Right lobe of liver (tissue), 6 donors: ENCODE measurements around the gene ASAP3. TPM values are rescaled to one million over a fixed set of nuclear protein-coding genes. Genes with fewer than 3 reads are reported as not detected.
A peak's percentile ranks its signal among the peaks of the same experiment; 100 is the strongest.

Source experiments
- ATAC-seq, 4 donors: fragments of 200-7000 bp; cut with Tn5 transposase; one replicate each; pipeline ENCODE4 v1.9.1; 2020; ENCODE audit warnings: mild to moderate bottlenecking in 4 of 4, moderate library complexity in 4 of 4
- DNase-seq, 3 donors: peaks; one replicate each; pipeline ENCODE4 v3.0.0-alpha.2; 2020
- H3K27ac ChIP-seq, 3 donors: fragments of 200-600 bp; one replicate each; pipeline ENCODE4 v1.8.0; 2022
- H3K27me3 ChIP-seq, 2 donors: fragments of 200-600 bp; one replicate each; pipeline ENCODE4 v1.8.0; 2022
- H3K36me3 ChIP-seq, 4 donors: fragments of 200-600 bp; sonication (generic) in 1 of 4; one replicate each; pipeline versions ENCODE4 v1.5.1 to v1.8.0; 2017 to 2022; ENCODE audit warnings: control low read depth in 1 of 4
- H3K4me1 ChIP-seq, 4 donors: fragments of 200-600 bp; sonication (generic) in 1 of 4; one replicate each; pipeline versions ENCODE4 v1.5.1 to v1.8.0; 2017 to 2022; ENCODE audit warnings: control low read depth in 1 of 4
- H3K4me3 ChIP-seq, 3 donors: fragments of 200-600 bp; one replicate each; pipeline ENCODE4 v1.8.0; 2022
- H3K9me3 ChIP-seq, 4 donors: fragments of 200-600 bp; sonication (generic) in 1 of 4; one replicate each; pipeline versions ENCODE4 v1.5.1 to v1.8.0; 2017 to 2022; ENCODE audit warnings: control low read depth in 1 of 4
- CTCF ChIP-seq, 4 donors: fragments of 200-600 bp in 3 of 4; fragments of 450-650 bp in 1 of 4; IDR thresholded peaks; one replicate each; pipeline versions ENCODE4 v1.5.1 to v1.8.0; 2016 to 2022; ENCODE audit warnings: antibody characterized with exemption in 4 of 4, mild to moderate bottlenecking in 2 of 4
- POLR2A ChIP-seq: fragments of 450-650 bp; IDR thresholded peaks from one replicate; pipeline ENCODE4 v1.6.1; 2017; ENCODE audit warnings: antibody characterized with exemption, mild to moderate bottlenecking
- WGBS: methylation state at CpG from one replicate; pipeline ENCODE4 v1.1.6; 2018; ENCODE audit warnings: low coverage, low lambda C conversion rate; ENCODE audit not compliant: insufficient coverage; ENCODE audit errors: missing lambda C conversion rate; 5-methylcytosine and 5-hydroxymethylcytosine counted together
- intact Hi-C, 2 donors: fragments of 100-400 bp; cut with DNase I; formaldehyde crosslinking; loops; one replicate each; pipeline versions ENCODE4 v1.11.2 to v1.14.1; 2022
- total RNA-seq, 6 experiments: library from RNA; depleted of rRNA in 2 of 6; stranded (reverse); fragments of >200 nt in 2 of 6; fragmentation: NEBNext Ultra II Directional in 3 of 6; extraction: Animal tissue kit (Norgen Biotek cat#: 25700) in 3 of 6; gene quantifications; one replicate each; pipeline versions ENCODE4 v1.1.0 to v1.2.4, GENCODE V29; 2016 to 2023
- donor health status: DM: no; HTN: yes; CAD: no.
- donor health status: DM: no; HTN: no; CAD: no.
- donor health status: DM: no; HTN: no; CAD: no.
- donor health status: DM: no; HTN: yes; CAD: no.
- donor health status: DM: no; HTN: yes; CAD: no.

ASAP3 gene
- total RNA-seq, 6 experiments from 2014 or later: 12.3 to 22.1 (median 16.6) TPM

- H3K27me3 ChIP-seq: no peaks in the 10 kb centered on the region
- 59% methylated on average over 4 of the region's 8 CpGs for WGBS
- intact Hi-C loops: no loop called here
- H3K9me3 ChIP-seq: no peaks in the 10 kb centered on the region
- peak in 1 of 4 donors; percentile 3 for ATAC-seq
- TF ChIP-seq POLR2A: no peak
- no peak for TF ChIP-seq CTCF (IDR thresholded peaks at IDR 0.05)
- peaks cover 0 to 16% (median 9%) of the 10 kb centered on the region in 4 donors for H3K4me1 ChIP-seq
- peak overlapping the region in 1 of 3 donors; percentile 73 for H3K27ac ChIP-seq
- H3K36me3 ChIP-seq: peaks cover 0 to 20% (median 3%) of the 10 kb centered on the region in 4 donors
- DNase-seq: no peak
- H3K4me3 ChIP-seq: no peak overlapping the region
These were observed 88.7 kb downstream of the ASAP3 start for GRCh38 chr1:23395154-23395724.

- H3K36me3 ChIP-seq: peaks cover 0 to 20% (median 3%) of the 10 kb centered on the region in 4 donors
- H3K4me1 ChIP-seq: peaks cover 0 to 16% (median 9%) of the 10 kb centered on the region in 4 donors
- no peaks in the 10 kb centered on the region for H3K27me3 ChIP-seq
- intact Hi-C loops: no loop called here
- TF ChIP-seq CTCF (IDR thresholded peaks at IDR 0.05): no peak
- no peak for TF ChIP-seq POLR2A
- H3K9me3 ChIP-seq: no peaks in the 10 kb centered on the region
- peak overlapping the region in 1 of 3 donors; percentile 73 for H3K27ac ChIP-seq
- ATAC-seq: peak; percentile 75 to 91 (median 84)
- H3K4me3 ChIP-seq: no peak overlapping the region
- 40% methylated on average over 7 of the region's 7 CpGs for WGBS
- DNase-seq: peak; percentile 59 to 84 (median 60)
These were observed 89.3 kb downstream of the ASAP3 start for GRCh38 chr1:23394684-23395083.

- Histone ChIP-seq H3K27ac (peak overlapping the region in 1 of 3 donors; percentile 23), H3K4me3 (no peak overlapping the region), H3K9me3 (no peaks in the 10 kb centered on the region), H3K36me3 (peaks cover 0 to 20% (median 3%) of the 10 kb centered on the region in 4 donors), H3K27me3 (no peaks in the 10 kb centered on the region), H3K4me1 (peaks cover 0 to 16% (median 9%) of the 10 kb centered on the region in 4 donors)
- intact Hi-C loops: no loop called here
- 73% methylated on average over 4 of the region's 4 CpGs for WGBS
- DNase-seq (no peak), ATAC-seq (peak in 3 of 4 donors; percentile 4 to 53 (median 21))
- TF ChIP-seq POLR2A (no peak), CTCF (IDR thresholded peaks at IDR 0.05) (no peak)
These were observed 89.8 kb downstream of the ASAP3 start for GRCh38 chr1:23394181-23394580.

GRCh38 chr1:23393706-23394105 lies 90.3 kb downstream of the ASAP3 start:
- ATAC-seq: peak in 3 of 4 donors; percentile 14 to 44 (median 23)
- peak; percentile 37 to 56 (median 56) for DNase-seq
- Histone ChIP-seq H3K4me1 (peaks cover 0 to 16% (median 9%) of the 10 kb centered on the region in 4 donors), H3K4me3 (no peak overlapping the region), H3K27ac (peak overlapping the region in 1 of 3 donors; percentile 23), H3K36me3 (peaks cover 0 to 18% (median 3%) of the 10 kb centered on the region in 4 donors), H3K27me3 (no peaks in the 10 kb centered on the region), H3K9me3 (no peaks in the 10 kb centered on the region)
- TF ChIP-seq CTCF (IDR thresholded peaks at IDR 0.05): no peak
- no peak for TF ChIP-seq POLR2A
- 71% methylated on average over 1 of the region's 15 CpGs for WGBS
- intact Hi-C loops: no loop called here
